WTC11 (cell line): ENCODE measurements around the gene ZNF160. TPM values are rescaled to one million over a fixed set of nuclear protein-coding genes. Genes with fewer than 3 reads are reported as not detected.

Experiments used
- ATAC-seq: fragments of 200-7000 bp; cut with Tn5 transposase; 2 replicates; pipeline ENCODE4 v1.10.0; 2021; ENCODE audit warnings: mild to moderate bottlenecking, moderate library complexity
- Bru-seq: library from RNA; stranded (reverse); fragments of 400-500 nt; gene quantifications from one replicate; lab custom pipeline; 2021; lab: Mats Ljungman, UMichigan
- CTCF ChIA-PET: fragments of 300-600 bp; sonication (Branson Sonifier 250); formaldehyde crosslinking; loops from one replicate; lab custom pipeline; 2021; ENCODE audit warnings: antibody characterized with exemption; lab: Charles Lee
- POLR2A ChIA-PET: fragments of 350-600 bp; sonication (Branson Sonifier 250); formaldehyde crosslinking; loops from one replicate; lab custom pipeline; 2021; ENCODE audit warnings: antibody characterized with exemption; lab: Charles Lee
- DNase-seq: peaks from one replicate; pipeline ENCODE4 v3.0.0; 2021; ENCODE audit warnings: low spot score
- H3K27ac Mint-ChIP-seq: 2 replicates; pipeline ENCODE4 v1.8.0; 2021; ENCODE audit warnings: mixed read lengths
- H3K27me3 Mint-ChIP-seq: 2 replicates; pipeline ENCODE4 v1.8.0; 2021; ENCODE audit warnings: low read depth, mild to moderate bottlenecking, moderate library complexity, mixed read lengths
- H3K36me3 Mint-ChIP-seq: 2 replicates; pipeline ENCODE4 v1.8.0; 2021; ENCODE audit warnings: mixed read lengths
- H3K4me1 Mint-ChIP-seq: 2 replicates; pipeline ENCODE4 v1.8.0; 2022; ENCODE audit warnings: mixed read lengths
- H3K4me3 Mint-ChIP-seq: 2 replicates; pipeline ENCODE4 v1.8.0; 2021; ENCODE audit warnings: mild to moderate bottlenecking, moderate library complexity, mixed read lengths
- H3K9me3 Mint-ChIP-seq: 2 replicates; pipeline ENCODE4 v1.8.0; 2021; ENCODE audit warnings: mixed read lengths
- ATF2 ChIP-seq: sonication (generic); formaldehyde crosslinking; IDR thresholded peaks from 2 replicates; pipeline ENCODE4 v1.8.1; 2022; ENCODE audit warnings: low read depth, missing genetic modification reagents, borderline replicate concordance
- CREM ChIP-seq: sonication (generic); formaldehyde crosslinking; IDR thresholded peaks from 2 replicates; pipeline ENCODE4 v1.8.1; 2022; ENCODE audit warnings: mild to moderate bottlenecking, missing genetic modification reagents, moderate library complexity
- JAZF1 ChIP-seq: fragments of 250-450 bp; sonication (Bioruptor Pico); IDR thresholded peaks from 2 replicates; pipeline ENCODE4 v1.9.0; 2021; ENCODE audit warnings: moderate library complexity, mild to moderate bottlenecking, inconsistent platforms
- KAT7 ChIP-seq: sonication (generic); formaldehyde crosslinking; IDR thresholded peaks from 2 replicates; pipeline ENCODE4 v1.8.1; 2023; ENCODE audit warnings: missing genetic modification reagents, mild to moderate bottlenecking, borderline replicate concordance
- MXD4 ChIP-seq: fragments of 250-450 bp; sonication (Bioruptor Pico); IDR thresholded peaks from 2 replicates; pipeline ENCODE4 v1.8.0; 2021; ENCODE audit warnings: mild to moderate bottlenecking, moderate library complexity, borderline replicate concordance
- NFATC4 ChIP-seq: fragments of 250-450 bp; sonication (Bioruptor Pico); IDR thresholded peaks from 2 replicates; pipeline ENCODE4 v1.9.0; 2021; ENCODE audit warnings: mild to moderate bottlenecking
- NR2C2 ChIP-seq: sonication (generic); formaldehyde crosslinking; IDR thresholded peaks from 2 replicates; pipeline ENCODE4 v1.8.0; 2022; ENCODE audit warnings: mild to moderate bottlenecking, missing genetic modification reagents
- RELA ChIP-seq: sonication (generic); formaldehyde crosslinking; IDR thresholded peaks from 2 replicates; pipeline ENCODE4 v1.8.1; 2022; ENCODE audit warnings: missing genetic modification reagents, mild to moderate bottlenecking, borderline replicate concordance
- RORB ChIP-seq: fragments of 250-450 bp; sonication (Bioruptor Pico); IDR thresholded peaks from 2 replicates; pipeline ENCODE4 v1.9.0; 2021; ENCODE audit warnings: mild to moderate bottlenecking
- STAT6 ChIP-seq: sonication (generic); formaldehyde crosslinking; conservative IDR thresholded peaks from 2 replicates; pipeline ENCODE4 v1.8.1; 2023; ENCODE audit warnings: mild to moderate bottlenecking, low read depth, missing genetic modification reagents, moderate library complexity
- TEAD1 ChIP-seq: sonication (generic); formaldehyde crosslinking; IDR thresholded peaks from 2 replicates; pipeline ENCODE4 v1.8.0; 2022; ENCODE audit warnings: mild to moderate bottlenecking, missing genetic modification reagents
- ZNF263 ChIP-seq: sonication (generic); formaldehyde crosslinking; IDR thresholded peaks from 2 replicates; pipeline ENCODE4 v1.8.1; 2022; ENCODE audit warnings: low read depth, mild to moderate bottlenecking, moderate library complexity, missing genetic modification reagents
- ZNF281 ChIP-seq: sonication (generic); formaldehyde crosslinking; IDR thresholded peaks from 2 replicates; pipeline ENCODE4 v1.8.0; 2023; ENCODE audit warnings: mild to moderate bottlenecking, missing genetic modification reagents
- ZNF317 ChIP-seq: sonication (generic); formaldehyde crosslinking; IDR thresholded peaks from 2 replicates; pipeline ENCODE4 v1.8.1; 2023; ENCODE audit warnings: low read depth, mild to moderate bottlenecking, moderate library complexity, missing genetic modification reagents, borderline replicate concordance
- ZNF423 ChIP-seq: fragments of 250-450 bp; sonication (Bioruptor Pico); IDR thresholded peaks from 2 replicates; pipeline ENCODE4 v2.1.2; 2022; ENCODE audit warnings: mild to moderate bottlenecking, moderate library complexity
- ZNF425 ChIP-seq: fragments of 250-450 bp; sonication (Bioruptor Pico); conservative IDR thresholded peaks from 2 replicates; pipeline ENCODE4 v1.9.0; 2021; ENCODE audit warnings: mild to moderate bottlenecking
- long read RNA-seq, 3 experiments: library from RNA in 1 of 3; library from capped mRNA in 1 of 3; library from polyadenylated mRNA in 1 of 3; unstranded in 2 of 3; stranded (forward) in 1 of 3; transcript quantifications; one replicate each; pipeline ENCODE4 v2.0.0, GENCODE V29; 2021
- total RNA-seq: library from RNA; stranded (reverse); gene quantifications from 3 replicates; pipeline ENCODE4 v1.2.3, GENCODE V29; 2021
- TF ChIP-seq, protein P1 (sequence below): sonication (generic); formaldehyde crosslinking; IDR thresholded peaks from 2 replicates; pipeline ENCODE4 v1.8.0; 2022; ENCODE audit warnings: mild to moderate bottlenecking, missing genetic modification reagents
- TF ChIP-seq, protein P2 (sequence below): sonication (generic); formaldehyde crosslinking; IDR thresholded peaks from 2 replicates; pipeline ENCODE4 v1.8.1; 2022; ENCODE audit warnings: mild to moderate bottlenecking, moderate library complexity, missing genetic modification reagents
- TF ChIP-seq, protein P3 (sequence below): sonication (generic); formaldehyde crosslinking; IDR thresholded peaks from 2 replicates; pipeline ENCODE4 v1.8.1; 2023; ENCODE audit warnings: mild to moderate bottlenecking, missing genetic modification reagents
- TF ChIP-seq, protein P4 (sequence below): sonication (generic); formaldehyde crosslinking; IDR thresholded peaks from 2 replicates; pipeline ENCODE4 v1.8.1; 2022; ENCODE audit warnings: mild to moderate bottlenecking, missing genetic modification reagents, moderate library complexity, borderline replicate concordance

The ZNF160 gene
- total RNA-seq (53.8 to 54.6 TPM (median 54.5 TPM) in 3 replicates), Bru-seq, nascent RNA (percentile 85 among the genes with signal in this experiment)
- long read RNA-seq, experiment 1, full-length matches to known transcripts = 17 of 161 reads
- long read RNA-seq, experiment 1, partial matches to known transcripts = 4 of 161 reads
- long read RNA-seq, experiment 1, other reads (novel, unspliced or antisense) = 140 of 161 reads
- long read RNA-seq, experiment 2, full-length matches to known transcripts = 3 of 33 reads
- long read RNA-seq, experiment 2, partial matches to known transcripts = 2 of 33 reads
- long read RNA-seq, experiment 2, other reads (novel, unspliced or antisense) = 28 of 33 reads
- long read RNA-seq, experiment 3, partial matches to known transcripts = 1 of 2 reads
- long read RNA-seq, experiment 3, other reads (novel, unspliced or antisense) = 0 of 2 reads

- Mint-ChIP-seq H3K27ac (peak within 1 kb of the TSS; percentile 76), H3K4me1 (peaks cover 13% of the 10 kb centered on the region), H3K9me3 (no peaks in the 10 kb centered on the region), H3K4me3 (peak within 1 kb of the TSS; percentile 82), H3K36me3 (peaks cover 14% of the 10 kb centered on the region), H3K27me3 (peaks cover 8% of the 10 kb centered on the region; the same call in 1 of the 2 replicates)
- peak; percentile 96 for ATAC-seq
- peak; percentile 99 for DNase-seq
- POLR2A ChIA-PET = no interaction called here
- CTCF ChIA-PET = interaction anchor here (1.3 to 2.2 kb wide), 3 partner anchors 12 to 92 kb away, joined by 4 to 11 read pairs (median 5); no protein-coding TSS in a partner anchor
- 0 out of 2 replicates have a peak, but pooled peaks have one; percentile 12 for TF ChIP-seq ZNF281 (CRISPR knock-in tag)
- no peak for TF ChIP-seq ATF2 (CRISPR knock-in tag)
- no peak for TF ChIP-seq STAT6 (CRISPR knock-in tag)
- TF ChIP-seq, protein P1, sequence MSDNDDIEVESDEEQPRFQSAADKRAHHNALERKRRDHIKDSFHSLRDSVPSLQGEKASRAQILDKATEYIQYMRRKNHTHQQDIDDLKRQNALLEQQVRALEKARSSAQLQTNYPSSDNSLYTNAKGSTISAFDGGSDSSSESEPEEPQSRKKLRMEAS = 0 out of 2 replicates have a peak, but pooled peaks have one; percentile 35
- TF ChIP-seq, protein P2, sequence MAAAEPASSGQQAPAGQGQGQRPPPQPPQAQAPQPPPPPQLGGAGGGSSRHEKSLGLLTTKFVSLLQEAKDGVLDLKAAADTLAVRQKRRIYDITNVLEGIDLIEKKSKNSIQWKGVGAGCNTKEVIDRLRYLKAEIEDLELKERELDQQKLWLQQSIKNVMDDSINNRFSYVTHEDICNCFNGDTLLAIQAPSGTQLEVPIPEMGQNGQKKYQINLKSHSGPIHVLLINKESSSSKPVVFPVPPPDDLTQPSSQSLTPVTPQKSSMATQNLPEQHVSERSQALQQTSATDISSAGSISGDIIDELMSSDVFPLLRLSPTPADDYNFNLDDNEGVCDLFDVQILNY (CRISPR knock-in tag) = 0 out of 2 replicates have a peak, but pooled peaks have one; percentile 22
- no peak for TF ChIP-seq ZNF423
- TF ChIP-seq NFATC4 = no peak
- TF ChIP-seq KAT7 (CRISPR knock-in tag) = no peak
- no peak for TF ChIP-seq RELA
- no peak for TF ChIP-seq ZNF425 (CRISPR knock-in tag)
- TF ChIP-seq, protein P3, sequence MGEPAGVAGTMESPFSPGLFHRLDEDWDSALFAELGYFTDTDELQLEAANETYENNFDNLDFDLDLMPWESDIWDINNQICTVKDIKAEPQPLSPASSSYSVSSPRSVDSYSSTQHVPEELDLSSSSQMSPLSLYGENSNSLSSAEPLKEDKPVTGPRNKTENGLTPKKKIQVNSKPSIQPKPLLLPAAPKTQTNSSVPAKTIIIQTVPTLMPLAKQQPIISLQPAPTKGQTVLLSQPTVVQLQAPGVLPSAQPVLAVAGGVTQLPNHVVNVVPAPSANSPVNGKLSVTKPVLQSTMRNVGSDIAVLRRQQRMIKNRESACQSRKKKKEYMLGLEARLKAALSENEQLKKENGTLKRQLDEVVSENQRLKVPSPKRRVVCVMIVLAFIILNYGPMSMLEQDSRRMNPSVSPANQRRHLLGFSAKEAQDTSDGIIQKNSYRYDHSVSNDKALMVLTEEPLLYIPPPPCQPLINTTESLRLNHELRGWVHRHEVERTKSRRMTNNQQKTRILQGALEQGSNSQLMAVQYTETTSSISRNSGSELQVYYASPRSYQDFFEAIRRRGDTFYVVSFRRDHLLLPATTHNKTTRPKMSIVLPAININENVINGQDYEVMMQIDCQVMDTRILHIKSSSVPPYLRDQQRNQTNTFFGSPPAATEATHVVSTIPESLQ (CRISPR knock-in tag) = no peak
- no peak for TF ChIP-seq JAZF1 (CRISPR knock-in tag)
- no peak for TF ChIP-seq ZNF317 (CRISPR knock-in tag)
- TF ChIP-seq CREM (CRISPR knock-in tag) = no peak
- TF ChIP-seq ZNF263 (CRISPR knock-in tag) = no peak
- no peak for TF ChIP-seq NR2C2
- no peak for TF ChIP-seq TEAD1
- TF ChIP-seq, protein P4, sequence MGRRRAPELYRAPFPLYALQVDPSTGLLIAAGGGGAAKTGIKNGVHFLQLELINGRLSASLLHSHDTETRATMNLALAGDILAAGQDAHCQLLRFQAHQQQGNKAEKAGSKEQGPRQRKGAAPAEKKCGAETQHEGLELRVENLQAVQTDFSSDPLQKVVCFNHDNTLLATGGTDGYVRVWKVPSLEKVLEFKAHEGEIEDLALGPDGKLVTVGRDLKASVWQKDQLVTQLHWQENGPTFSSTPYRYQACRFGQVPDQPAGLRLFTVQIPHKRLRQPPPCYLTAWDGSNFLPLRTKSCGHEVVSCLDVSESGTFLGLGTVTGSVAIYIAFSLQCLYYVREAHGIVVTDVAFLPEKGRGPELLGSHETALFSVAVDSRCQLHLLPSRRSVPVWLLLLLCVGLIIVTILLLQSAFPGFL (CRISPR knock-in tag) = no peak
- TF ChIP-seq MXD4 (CRISPR knock-in tag) = no peak
- TF ChIP-seq RORB = no peak
Observed at GRCh38 chr19:53103234-53104203, at the start of gene ZNF160. TSS of gene ZNF160 (minus strand) at chr19:53103422. CDS start at chr19:53086276, 17,146 bp downstream.
